Measurements from ENCODE around the gene ALG12.

Gene ALG12

DNA sequence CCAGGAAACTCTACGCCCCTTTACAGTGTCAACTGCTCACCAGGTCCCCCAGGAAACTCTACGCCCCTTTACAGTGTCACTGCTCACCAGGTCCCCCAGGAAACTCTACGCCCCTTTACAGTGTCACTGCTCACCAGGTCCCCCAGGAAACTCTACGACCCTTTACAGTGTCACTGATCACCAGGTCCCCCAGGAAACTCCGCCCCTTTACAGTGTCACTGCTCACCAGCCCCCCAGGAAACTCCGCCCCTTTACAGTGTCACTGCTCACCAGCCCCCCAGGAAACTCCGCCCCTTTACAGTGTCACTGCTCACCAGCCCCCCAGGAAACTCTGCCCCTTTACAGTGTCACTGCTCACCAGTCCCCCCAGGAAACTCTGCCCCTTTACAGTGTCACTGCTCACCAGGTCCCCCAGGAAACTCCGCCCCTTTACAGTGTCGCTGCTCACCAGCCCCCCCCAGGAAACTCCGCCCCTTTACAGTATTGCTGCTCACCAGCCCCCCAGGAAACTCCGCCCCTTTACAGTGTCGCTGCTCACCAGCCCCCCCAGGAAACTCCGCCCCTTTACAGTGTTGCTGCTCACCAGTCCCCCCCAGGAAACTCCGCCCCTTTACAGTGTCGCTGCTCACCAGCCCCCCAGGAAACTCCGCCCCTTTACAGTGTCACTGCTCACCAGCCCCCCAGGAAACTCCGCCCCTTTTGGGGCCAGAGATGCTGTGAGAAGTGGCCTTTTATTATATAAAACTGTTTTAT, 27.0 kb upstream of the ALG12 start:
- DNase-seq: peak in 1 of 2 experiments; percentile 22

DNA sequence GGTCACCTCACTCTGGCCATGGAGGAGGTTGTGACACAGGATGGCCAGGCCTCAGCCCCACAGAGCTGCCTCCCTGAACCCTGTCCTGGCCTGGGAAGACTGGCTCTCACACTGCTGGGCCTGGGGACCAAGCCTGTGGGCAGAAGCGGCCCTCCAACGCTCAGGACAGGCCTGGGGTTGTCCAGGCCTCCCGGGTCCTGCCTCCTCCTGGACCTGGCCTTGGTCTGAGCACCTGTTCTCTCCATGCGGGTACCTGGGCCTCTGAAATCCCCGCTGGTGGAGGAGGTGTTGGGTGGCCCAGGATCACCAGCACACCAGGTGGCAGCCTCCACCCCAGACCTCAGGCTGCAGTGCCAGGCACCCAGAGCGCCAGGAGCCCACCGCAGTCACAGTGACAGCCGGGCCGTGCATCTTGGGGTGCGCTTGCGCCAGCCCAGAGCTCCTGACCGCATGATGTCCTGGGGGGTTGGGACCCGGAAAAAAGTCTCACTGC, 26.2 kb upstream of the ALG12 start:
- no peak for DNase-seq

DNA sequence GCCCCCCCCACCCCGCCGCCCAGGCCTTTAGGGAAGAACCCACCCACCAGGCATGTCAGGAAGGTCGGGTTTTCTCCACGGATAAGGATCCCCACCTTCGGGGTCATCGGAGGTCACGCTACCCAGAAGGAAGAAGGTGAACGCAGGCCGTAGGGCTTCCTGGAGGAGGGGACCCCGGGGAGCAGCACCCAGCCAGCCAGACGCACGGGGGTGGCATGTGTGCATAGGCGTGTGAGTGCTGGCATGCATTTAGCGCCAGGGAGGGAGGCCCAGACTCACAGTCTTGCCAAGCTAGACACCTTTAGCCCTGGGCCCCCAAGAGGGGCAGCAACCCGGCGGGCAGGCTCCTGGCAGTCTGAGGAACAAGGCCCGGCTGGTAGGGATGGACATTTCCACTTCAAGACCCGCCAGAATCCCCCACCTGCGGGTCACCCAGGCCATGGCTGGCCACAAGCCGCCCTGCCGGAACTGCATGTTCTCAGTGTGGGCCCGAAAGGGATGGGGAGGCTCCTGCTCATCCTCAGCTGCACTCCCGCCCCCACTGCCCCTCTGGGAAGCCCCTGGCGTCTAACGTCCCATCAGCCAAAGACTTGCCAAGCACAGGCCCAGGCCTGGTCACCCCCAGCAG, 25.6 kb upstream of the ALG12 start:
- DNase-seq: no peak

DNA sequence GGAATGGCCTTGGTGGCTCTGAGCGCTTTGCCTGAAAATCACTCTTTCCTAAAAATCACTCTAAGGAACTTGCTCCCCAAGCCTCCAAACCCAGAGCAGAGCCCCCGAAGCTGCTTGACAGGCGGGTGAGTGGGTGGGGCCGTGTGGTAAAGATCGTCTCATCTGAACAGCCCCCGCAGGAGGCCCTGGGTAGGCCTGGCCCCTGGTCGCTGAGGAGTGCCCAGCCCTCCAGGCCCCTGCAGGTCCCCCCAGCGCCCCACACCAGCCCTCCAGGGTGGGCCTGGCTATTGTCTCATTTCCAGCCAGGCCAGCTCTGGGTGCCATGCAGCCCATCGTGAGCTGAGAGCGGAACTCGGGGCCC, 25.1 kb upstream of the ALG12 start:
- DNase-seq: no peak

DNA sequence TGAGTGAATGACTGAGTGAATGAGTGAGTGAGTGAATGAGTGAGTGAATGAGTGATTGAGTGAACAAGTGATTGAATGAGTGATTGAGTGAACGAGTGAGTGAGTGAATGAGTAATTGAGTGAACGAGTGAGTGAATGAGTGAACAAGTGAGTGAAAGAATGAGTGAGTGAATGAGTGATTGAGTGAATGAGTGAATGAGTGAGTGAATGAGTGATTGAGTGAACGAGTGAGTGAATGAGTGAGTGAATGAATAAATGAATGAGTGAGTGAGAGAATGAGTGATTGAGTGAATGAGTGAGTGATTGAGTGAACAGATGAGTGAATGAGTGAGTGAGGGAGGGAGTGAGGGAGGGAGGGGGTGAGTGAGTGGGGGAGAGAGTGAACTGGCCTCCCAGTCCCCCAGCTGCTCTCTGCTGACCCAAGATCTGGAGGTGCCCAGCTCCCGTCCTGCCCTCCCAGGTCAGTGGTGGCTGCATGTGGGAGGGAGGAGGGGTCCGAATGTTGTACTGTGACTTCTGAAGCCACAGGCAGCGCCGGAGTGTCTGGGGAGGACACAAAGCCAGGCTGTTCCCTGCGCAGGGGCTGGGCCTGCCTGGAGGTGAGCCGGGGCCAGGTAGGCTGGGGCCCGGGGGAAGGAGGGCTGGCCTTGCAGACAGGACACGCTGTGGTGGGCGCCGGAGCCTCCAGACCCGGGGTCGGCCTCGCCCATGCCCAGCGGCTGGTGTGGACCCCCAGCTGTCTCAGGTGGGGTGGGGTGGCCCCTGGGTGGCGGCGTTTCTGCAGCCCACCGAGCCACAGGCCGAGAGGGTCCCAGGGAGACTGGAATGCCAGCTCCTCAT, 24.5 kb upstream of the ALG12 start:
- no peak for DNase-seq

DNA sequence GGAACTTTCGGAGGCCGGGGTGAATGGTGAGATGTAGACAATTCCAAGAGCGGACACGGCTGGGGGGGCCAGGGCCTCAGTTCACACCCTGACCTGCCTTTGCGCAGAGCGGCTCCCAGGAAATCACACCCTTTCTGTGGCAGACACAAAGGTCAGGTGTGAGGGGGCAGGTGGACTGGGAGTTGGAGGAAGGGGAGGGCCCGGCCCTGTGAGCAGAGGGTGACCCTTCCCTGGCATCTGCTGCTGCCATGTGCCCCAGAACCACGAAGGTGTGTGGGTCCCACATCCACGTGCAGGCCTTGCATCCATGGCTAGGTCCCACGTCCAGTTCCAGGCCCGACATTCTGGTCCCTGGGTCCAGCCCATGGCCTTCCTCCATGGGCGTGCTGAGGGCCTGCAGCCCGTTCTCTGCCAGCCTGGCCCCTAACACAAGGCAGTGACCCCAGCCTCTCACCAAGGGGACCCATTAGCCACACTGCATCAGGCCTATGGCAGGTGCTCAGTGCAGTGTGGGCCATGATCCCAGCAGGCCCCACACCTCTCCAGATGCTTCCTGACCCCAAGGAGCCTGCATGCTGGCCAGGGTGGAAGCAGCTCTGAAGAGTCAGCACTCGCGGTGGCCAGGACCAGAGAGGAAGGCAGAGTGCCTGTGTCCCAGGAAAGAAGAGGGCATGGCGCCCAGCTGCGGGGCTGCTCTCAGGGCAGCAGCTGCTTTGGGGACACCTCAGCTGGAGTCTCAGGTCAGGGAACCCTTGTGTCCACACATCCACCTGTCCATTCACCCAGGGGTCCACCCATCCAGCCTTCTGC, 23.5 kb upstream of the ALG12 start:
- DNase-seq: no peak

DNA sequence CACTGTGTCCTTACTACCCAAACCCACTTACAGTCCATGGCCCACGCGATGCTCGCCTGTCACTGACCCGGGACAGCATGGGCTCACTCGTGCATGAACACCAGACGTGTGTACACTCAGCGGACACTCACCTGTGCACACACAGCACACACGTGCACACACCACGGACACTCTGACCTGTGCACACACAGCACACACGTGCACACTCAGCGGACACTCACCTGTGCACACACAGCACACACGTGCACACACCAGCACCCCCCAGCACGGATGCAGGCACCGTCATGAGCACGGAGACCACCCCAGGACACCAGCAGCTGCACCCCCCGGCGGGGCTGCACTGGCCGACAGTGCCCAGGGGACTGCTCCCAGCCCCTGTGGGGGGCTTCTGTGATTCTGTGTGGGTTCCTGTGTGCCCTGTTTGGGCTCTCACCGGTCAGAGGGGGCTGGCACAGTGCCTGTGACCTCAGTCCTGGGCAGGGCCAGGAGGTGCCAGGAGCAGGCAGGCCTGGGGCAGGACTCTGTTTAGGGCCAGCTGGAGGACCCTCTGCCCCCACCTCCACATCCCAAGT, 20.4 kb upstream of the ALG12 start:
- DNase-seq: no peak

DNA sequence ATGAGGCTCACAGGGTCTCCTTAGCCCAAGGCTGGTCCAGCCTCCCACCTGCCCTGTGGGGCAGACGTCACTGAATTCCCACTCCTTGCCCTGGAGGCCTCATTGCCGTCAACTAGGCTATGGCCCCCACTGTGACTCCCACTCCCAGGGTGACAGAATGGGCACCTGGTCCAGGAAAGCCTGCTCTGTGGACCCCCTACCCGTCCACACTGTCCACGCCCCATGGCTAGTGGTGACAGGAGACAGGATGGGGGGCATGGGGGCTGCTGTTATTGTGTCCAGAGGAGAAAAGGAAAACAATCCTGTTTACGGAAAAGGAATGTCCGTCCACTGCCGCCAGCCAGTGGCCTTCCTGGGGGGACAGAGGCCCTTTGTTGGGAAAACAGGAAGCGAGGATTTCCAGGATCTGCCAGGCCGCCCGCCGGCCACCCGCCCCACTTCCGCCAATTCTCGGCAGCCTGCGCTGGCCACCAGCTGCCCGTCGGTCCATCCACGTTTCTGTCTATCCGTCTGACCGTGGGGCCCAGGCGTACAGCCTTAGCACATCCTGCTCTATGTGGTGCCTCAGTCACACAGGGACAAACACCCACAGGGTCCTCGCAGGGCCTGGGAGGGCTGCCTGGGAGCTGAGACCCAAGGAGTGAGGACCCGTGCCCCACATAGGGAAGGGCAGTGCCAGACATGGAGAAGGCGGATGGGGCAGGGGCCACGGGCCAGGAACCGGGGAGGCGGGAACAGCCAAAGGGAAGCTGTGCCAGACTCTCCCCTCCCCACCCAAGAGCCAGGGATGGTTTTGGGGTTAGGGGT, 19.7 kb upstream of the ALG12 start:
- no peak for DNase-seq

DNA sequence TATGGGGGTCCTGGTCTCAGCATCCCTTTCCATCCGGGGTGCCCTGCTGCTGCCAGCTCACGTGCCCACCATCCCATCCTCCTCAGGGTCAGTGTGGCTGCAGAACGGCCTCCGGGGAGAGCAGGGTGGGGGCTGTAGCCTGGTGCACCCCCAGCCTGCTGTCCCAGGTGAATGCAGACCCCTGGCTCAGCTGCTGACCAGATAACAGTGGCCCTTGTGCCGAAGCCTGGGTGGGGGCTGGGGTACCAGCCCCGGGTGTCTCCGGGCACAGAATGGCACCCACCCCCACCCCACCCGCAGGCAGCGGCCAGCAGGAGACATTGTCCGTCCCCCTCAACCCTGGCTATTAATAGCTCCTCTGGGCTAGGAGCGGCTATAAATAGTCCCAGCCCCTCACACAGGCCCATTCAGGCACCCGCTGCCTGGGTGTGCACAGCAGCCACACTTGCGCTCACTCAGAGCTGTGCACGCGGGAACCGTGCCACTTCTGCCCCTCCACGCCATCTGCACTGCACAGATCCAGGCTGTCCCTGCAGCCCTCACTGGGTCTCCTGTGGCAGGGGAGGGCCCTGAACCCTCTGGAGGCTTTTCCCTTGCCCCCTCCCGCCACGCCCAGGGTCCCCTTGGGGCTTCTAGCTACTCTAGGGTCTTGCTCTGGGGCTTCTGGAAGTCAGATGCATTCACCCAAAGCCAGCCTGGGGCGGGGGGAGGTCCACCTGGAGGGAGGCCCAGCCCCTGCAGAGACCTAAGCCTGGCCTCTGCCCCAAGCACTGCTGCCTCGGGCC, 18.9 kb upstream of the ALG12 start:
- DNase-seq: no peak

DNA sequence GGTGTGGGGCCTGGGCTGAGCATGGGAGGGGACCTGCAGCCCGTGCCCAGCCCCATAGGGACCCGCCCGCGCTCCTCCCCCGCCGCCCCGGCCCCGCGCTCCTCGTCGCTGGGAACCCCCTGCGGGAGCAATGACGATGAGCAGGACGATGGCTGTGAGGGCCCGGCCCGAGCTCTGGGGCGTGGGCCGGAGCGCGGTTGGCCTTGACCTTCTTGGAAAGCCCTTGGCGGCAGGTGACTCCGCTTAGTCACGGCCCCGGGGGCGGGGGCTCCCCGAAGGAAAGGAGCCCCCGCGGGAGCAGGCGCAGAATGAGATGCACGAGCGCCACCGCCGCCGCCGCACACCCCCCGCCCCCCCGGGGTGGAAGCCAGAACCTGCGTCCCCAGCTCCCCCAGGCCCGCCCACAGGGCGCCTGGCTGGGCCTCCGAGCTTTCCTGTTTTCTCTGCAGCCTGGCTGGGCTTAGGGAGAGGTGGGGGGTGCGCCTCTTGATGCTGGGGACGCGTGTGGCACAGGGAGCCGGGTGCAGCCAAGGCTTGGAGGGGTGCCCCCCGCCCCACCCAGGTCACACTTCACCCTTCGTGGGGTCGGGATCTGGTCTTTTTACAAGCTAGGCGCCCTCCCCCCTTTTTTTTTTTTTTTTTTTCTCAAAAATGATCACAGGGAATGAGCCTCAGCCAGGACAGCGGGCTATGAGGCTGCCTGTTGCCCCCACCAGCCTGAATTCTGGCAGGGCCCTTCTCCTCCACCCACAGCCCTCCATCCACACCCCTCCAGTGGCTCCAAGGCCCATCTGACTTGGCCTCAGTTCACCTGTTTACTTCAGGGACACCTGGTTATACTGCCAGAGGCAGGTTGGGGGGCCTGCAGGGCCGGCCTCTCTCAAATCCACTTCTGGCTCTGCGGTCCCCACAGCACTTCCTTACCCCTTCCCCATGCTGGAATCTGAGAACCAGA, 18.1 kb upstream of the ALG12 start:
- peak in 1 of 2 experiments; percentile 45 for DNase-seq

DNA sequence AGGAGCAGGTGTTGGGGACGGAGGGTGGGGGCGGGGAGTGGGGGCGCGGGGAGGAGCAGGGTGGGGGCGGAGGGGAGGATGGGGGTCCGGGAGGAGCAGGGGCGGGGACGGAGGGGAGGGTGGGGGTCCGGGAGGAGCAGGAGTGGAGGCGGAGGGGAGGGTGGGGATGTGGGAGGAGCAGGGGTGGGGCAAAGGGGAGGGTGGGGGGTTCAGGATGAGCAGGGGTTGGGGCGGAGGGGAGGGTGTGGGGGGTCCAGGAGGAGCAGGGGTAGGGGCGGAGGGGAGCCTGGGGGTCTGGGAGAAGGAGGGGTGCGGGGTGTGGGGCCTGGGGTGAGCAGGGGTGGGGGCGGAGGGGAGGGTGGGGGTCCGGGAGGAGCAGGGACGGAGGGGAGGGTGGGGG, 17.3 kb upstream of the ALG12 start:
- no peak for DNase-seq

DNA sequence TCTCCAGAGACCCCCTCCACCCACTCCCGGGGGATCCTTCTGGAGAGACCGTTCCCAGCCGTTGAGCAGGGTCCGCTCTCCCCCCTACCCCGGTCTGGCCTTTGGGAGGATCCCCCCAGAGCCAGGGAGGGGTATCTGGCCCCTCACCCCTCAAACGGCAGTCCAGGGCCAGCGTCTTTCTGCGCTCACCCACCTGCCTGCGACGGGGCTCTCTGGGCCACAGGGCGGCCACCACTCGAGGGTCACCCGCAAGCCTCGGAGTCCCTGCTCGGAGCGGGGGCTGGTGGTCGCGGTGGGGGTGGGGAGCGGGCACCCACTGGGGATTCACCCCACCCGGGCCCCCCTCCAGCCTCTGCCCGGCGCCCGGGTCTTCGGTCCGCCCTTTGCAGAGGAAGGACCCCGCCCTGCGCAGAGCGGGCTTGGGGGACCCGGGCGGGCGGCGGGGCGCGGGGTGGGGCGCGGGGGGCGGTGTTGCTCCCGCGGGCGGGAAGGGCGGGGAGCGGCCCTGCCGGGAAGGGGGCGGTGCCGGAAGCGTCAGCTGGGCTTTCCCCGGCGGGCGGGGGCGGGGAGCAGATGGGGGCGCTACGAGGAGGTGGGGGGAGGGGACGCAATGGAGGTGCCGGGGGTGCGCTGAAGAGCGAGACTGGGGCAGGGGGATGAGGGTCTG, 16.8 kb upstream of the ALG12 start:
- peak in 1 of 2 experiments; percentile 23 for DNase-seq

DNA sequence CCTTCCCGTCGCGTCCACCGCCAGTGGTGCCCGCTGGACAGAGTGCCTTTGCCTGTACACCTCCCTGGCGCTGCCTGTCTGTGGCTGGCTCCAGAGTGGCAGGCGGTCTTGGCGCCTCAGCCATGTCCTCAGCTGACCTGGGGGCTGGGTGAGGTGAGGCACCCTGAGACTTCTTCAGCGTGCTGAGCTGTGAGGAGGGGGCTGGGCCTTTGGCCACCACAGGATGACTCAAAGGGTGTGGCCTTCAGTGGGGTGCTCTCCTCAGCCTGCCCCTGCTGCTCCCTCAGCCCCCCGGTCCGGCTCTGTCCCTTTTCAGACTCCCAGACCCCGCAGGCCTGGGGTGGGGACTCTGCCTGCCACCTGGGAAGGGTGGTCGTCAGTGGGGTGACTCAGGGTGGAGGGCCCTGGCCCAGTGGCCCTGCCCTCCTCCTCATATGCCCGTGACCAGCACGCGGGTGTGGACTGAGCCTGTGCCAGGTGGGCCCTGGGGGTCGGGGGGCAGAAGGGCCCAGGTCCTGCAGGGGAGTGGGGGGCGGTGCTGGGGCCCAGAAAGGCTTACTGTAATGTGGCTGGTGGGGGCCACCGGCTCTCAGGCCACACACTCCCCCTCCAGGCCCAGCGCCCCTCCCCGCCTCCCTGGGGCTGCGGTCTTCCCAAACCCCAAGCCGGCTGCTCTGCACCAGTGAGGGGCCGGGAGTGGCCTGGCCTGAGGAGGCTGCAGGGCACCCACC, 16.1 kb upstream of the ALG12 start:
- no peak for DNase-seq

DNA sequence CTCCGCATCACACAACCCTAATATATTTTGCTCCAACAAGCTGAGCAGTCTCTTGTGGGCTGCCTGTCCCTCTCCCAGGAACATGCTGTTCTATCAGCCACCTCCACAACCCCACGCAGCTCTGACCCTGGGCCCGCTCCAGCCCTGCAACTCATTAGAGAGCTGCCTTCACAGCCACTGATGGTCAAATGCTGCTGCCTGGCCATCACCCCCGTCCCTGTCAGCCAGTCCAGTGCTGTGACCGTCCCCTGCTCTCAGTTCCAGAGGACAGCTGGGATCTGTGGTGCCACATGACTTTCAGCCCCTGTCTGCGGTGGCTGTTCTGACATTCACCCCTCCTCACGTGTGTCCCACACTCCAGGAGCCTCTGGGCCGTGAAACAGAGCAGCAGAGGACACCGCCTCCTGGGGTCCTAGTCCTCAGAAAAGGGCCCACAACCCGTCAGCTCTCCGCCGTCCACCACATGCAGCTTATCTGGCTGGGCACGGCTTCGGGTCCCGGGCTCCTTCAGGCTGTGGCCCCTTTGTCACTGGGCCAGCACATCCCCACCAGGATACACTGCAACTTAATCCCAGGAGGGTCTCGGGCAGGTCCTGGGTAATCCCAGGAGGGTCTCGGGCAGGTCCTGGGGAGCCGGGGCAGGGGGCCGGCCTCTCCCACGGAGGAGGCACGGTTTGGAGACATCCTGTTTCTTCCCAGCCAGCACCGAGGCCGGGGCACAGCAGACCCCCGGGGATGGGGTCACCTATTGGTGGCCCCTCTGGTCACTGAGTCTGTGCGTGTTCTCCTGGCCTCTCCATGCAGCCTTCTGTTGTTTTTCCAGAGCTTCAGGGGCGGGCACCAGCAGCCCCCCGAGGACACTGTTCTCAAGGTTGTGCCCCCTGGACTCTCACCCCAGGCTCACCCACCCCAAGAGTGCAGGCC, 15.3 kb upstream of the ALG12 start:
- no peak for DNase-seq

DNA sequence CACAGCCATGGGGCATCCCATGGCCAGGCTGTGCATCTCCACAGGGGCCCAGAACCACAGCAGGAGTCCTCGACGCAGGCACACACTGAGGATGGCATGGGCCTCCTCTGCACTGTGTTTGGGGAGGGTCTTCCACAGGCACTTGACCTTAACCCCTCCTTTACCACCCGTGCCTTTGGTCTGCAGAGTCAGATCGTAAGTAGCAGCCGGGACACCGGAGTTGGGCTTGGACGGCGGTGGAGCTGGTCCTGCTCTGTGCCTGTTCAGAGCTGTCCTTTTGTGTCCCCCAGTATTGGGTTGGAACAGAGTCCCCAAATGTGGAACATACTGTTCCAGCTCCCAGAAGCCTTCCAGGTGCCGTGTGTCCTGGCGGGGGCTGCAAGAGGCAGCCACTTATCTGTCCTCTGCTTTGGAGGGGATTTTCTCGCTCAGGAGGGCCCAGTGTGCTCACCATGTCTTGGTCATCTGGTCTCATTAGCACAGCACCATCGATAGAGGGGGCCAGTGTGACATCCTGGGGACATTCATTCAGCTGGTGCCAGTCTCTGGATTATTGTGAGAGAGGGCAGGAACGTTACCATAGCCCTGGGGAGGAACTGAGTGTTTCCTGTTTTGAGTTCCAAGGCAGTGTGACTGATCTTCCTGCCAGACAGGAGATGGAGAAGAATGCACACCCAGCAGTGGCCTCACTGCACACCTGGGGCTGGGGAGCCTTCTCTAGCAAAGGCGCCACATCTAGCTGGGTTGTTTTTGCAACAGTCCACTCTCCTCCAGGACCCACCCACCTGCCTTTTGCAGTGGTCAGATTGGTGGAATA, 12.6 kb upstream of the ALG12 start:
- peak in 1 of 2 experiments; percentile 86 for DNase-seq

DNA sequence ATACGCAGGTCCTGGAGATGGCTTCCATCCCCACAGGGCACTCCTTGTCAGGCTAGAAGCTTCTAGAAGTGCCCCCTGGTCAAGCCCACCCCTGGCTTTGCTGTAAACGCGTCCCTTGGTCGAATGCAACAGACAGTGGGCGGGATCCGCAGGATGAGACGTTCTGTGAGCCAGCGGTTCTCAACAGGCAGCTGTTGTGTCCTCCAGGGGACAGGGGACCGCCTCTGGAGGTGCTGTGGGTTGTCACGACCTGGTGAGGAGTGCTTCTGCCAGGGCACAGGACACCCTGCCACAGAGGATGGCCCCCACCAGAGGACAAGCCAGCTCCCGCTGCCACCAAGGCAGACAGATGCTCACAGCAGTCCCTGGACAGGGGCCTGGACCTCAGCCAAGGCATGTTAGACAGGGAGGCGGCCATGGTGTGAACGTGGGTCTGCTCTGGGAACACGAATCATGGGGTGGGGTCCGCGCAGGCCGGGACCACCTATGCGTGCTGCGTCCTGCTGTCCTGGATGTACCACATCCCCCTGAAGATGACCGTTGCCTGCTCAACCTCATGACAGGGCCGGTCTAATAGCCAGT, 11.8 kb upstream of the ALG12 start:
- no peak for DNase-seq

Data from SW 1271 (cell line).